CD4-positive, alpha-beta memory T cell (primary cell): ENCODE measurements around the gene PARP11. TPM values are rescaled to one million over a fixed set of nuclear protein-coding genes. Genes with fewer than 3 reads are reported as not detected.
A peak's percentile ranks its signal among the peaks of the same experiment; 100 is the strongest.
"Not testable (repeated sequence)": the region's sequence is repeated elsewhere in the genome, so short reads cannot be mapped to it uniquely, and the experiment has no call there.

Experiments
- CTCF ChIA-PET: fragments of 350-600 bp; sonication (Branson Sonifier 250); formaldehyde crosslinking; loops from one replicate; lab custom pipeline; 2021; ENCODE audit warnings: inconsistent platforms; ENCODE audit not compliant: partially characterized antibody; lab: Charles Lee
- POLR2A ChIA-PET: fragments of 350-600 bp; sonication (Branson Sonifier 250); formaldehyde crosslinking; loops from one replicate; lab custom pipeline; 2021; ENCODE audit not compliant: partially characterized antibody; lab: Charles Lee
- DNase-seq, 5 donors: peaks; one replicate each; pipeline versions ENCODE4 v3.0.0 to v3.0.0-alpha.2; 2020 to 2022; ENCODE audit warnings: mixed read lengths in 1 of 5
- H3K27ac ChIP-seq: one replicate; pipeline ENCODE4 v1.7.0; 2013; ENCODE audit warnings: low read depth, low read length
- H3K27me3 ChIP-seq: 2 replicates; pipeline ENCODE4 v1.7.0; 2013; ENCODE audit warnings: mild to moderate bottlenecking, low read length, moderate library complexity; ENCODE audit not compliant: insufficient read depth
- H3K36me3 ChIP-seq: 2 replicates; pipeline ENCODE4 v1.7.0; 2013; ENCODE audit warnings: mild to moderate bottlenecking, low read length, moderate library complexity; ENCODE audit not compliant: insufficient read depth
- H3K4me1 ChIP-seq: 2 replicates; pipeline ENCODE4 v1.7.0; 2013; ENCODE audit warnings: mild to moderate bottlenecking, low read length, moderate library complexity; ENCODE audit not compliant: insufficient read depth
- H3K4me3 ChIP-seq, 2 donors: one replicate each; pipeline ENCODE4 v1.7.0; 2013; ENCODE audit warnings: low read length in 2 of 2, mild to moderate bottlenecking in 1 of 2
- H3K9me3 ChIP-seq, 2 donors: one replicate each; pipeline ENCODE4 v1.7.0; 2013; ENCODE audit warnings: low read length in 2 of 2, control low read depth in 1 of 2; ENCODE audit not compliant: control insufficient read depth in 1 of 2
- H3K27ac Mint-ChIP-seq, 7 donors: one replicate each; pipeline ENCODE4 v1.8.0; 2020 to 2021; ENCODE audit warnings: mixed read lengths in 7 of 7, mild to moderate bottlenecking in 6 of 7, inconsistent platforms in 3 of 7, moderate library complexity in 3 of 7
- H3K27me3 Mint-ChIP-seq, 2 donors: one replicate each; pipeline ENCODE4 v1.8.0; 2020 to 2021; ENCODE audit warnings: mixed read lengths in 2 of 2
- H3K36me3 Mint-ChIP-seq, 2 donors: one replicate each; pipeline ENCODE4 v1.8.0; 2020 to 2021; ENCODE audit warnings: mixed read lengths in 2 of 2, inconsistent platforms in 1 of 2, mild to moderate bottlenecking in 1 of 2
- H3K4me1 Mint-ChIP-seq, 4 donors: one replicate each; pipeline ENCODE4 v1.8.0; 2020 to 2021; ENCODE audit warnings: mixed read lengths in 4 of 4, mild to moderate bottlenecking in 1 of 4
- H3K4me3 Mint-ChIP-seq, 8 donors: one replicate each; pipeline ENCODE4 v1.8.0; 2020 to 2021; ENCODE audit warnings: mixed read lengths in 8 of 8, mild to moderate bottlenecking in 7 of 8, moderate library complexity in 6 of 8, inconsistent platforms in 3 of 8
- H3K9me3 Mint-ChIP-seq, 8 donors: one replicate each; pipeline ENCODE4 v1.8.0; 2020 to 2021; ENCODE audit warnings: mixed read lengths in 8 of 8, mild to moderate bottlenecking in 5 of 8, inconsistent platforms in 3 of 8, moderate library complexity in 1 of 8
- intact Hi-C: fragments of 100-400 bp; cut with micrococcal nuclease; formaldehyde crosslinking; loops from one replicate; pipeline ENCODE4 v1.15.1; 2023
- polyA plus RNA-seq, 2 donors: library from polyadenylated mRNA; unstranded; fragments of 300-500 nt; fragmentation: Illumina TruSeq; gene quantifications; one replicate each; pipeline ENCODE4 v1.2.3, GENCODE V29; 2021
- total RNA-seq, 2 experiments: library from RNA; stranded (reverse); gene quantifications; one replicate each; pipeline ENCODE4 v1.2.3, GENCODE V29; 2021

Gene PARP11
- total and polyA plus RNA-seq, 4 experiments from 2014 or later = 7.6 to 39.9 (median 22.2) TPM

DNA sequence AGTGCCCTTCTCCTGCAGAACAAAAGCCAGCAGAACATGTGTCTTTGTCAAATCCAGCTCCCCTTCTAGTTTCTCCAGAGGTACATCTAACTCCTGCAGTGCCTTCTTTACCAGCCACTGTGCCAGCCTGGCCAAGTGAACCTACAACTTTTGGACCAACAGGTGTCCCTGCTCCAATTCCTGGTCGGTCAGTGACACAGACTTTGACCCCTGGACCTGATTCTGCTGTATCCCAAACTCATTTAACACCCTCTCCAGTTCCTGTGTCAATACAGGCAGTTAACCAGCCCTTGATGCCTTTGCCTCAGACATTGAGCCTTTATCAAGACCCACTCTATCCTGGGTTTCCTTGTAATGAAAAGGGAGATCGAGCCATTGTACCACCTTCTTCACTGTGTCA, 32.4 kb downstream of the PARP11 start:
- DNase-seq, H3K36me3 ChIP-seq, H3K27me3 Mint-ChIP-seq, intact Hi-C loops, H3K4me3 ChIP-seq, H3K27me3 ChIP-seq, H3K9me3 ChIP-seq, H3K9me3 Mint-ChIP-seq, H3K27ac ChIP-seq, CTCF ChIA-PET, POLR2A ChIA-PET: not testable (repeated sequence)
- peaks cover 33 to 59% of the 10 kb centered on the region in 2 donors for H3K36me3 Mint-ChIP-seq
- H3K4me3 Mint-ChIP-seq = peak overlapping the region in 1 of 8 donors; percentile 12
- H3K4me1 Mint-ChIP-seq = peaks cover 39 to 81% (median 49%) of the 10 kb centered on the region in 4 donors
- H3K4me1 ChIP-seq = peaks cover 10% of the 10 kb centered on the region
- peak overlapping the region in 1 of 7 donors; percentile 1 for H3K27ac Mint-ChIP-seq

DNA sequence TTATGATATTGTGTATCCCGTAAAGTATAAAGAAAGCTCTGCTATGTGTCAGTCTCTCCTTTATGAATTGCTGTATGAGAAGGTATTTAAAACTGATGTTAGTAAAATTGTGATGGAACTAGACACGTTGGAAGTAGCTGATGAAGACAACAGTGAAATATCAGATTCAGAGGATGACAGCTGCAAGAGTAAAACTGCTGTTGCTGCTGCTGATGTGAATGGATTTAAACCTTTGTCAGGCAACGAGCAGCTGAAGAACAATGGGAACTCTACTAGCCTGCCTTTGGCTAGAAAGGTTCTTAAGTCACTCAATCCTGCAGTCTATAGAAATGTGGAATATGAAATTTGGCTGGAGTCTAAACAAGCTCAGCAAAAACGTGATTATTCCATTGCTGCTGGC, 33.5 kb downstream of the PARP11 start:
- H3K36me3 ChIP-seq, CTCF ChIA-PET, POLR2A ChIA-PET, H3K27me3 ChIP-seq, H3K9me3 ChIP-seq, DNase-seq, intact Hi-C loops, H3K27me3 Mint-ChIP-seq, H3K4me3 ChIP-seq, H3K27ac ChIP-seq, H3K9me3 Mint-ChIP-seq: not testable (repeated sequence)
- Mint-ChIP-seq H3K36me3 (peaks cover 44 to 53% of the 10 kb centered on the region in 2 donors), H3K4me3 (peak overlapping the region in 4 of 8 donors; percentile 3 to 68 (median 20)), H3K4me1 (peaks cover 41 to 78% (median 49%) of the 10 kb centered on the region in 4 donors), H3K27ac (peak overlapping the region in 3 of 7 donors; percentile 29 to 77 (median 55))
- peaks cover 15% of the 10 kb centered on the region for H3K4me1 ChIP-seq

DNA sequence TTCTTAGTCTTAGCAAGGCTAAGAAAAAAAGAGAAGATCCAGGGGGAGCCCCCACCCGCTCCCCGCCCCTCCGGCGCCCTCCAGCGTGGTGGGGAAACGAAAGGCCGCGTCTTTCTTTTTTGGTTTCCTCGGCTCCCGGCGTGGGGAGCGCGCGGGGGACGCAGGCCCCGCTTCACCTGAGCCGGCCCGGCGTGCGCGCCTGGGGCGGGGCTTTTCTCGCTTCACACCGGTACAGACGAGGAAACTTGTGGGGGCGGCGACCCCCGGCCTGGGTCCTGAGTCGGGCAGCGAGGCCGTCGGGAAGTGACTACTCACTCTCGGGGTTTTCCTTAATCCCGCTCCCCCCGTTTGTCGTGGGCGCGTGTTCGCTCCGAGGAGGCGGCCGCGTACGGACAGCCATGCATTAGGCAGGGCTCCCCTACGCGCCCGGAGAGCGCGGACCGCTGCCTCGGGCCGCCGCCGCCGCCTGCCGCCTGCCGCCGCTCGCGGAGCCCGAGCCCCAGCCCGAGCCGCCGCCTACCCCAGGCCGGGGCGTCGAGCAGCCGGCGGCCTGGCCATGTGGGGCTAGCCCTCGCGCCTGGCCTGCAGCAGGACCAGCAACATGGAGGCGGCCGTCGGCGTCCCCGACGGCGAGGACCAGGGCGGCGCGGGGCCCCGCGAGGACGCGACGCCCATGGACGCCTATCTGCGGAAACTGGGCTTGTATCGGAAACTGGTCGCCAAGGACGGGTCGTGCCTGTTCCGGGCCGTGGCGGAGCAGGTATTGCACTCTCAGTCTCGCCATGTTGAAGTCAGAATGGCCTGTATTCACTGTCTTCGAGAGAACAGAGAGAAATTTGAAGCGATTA, 34.3 kb downstream of the PARP11 start:
- H3K27ac Mint-ChIP-seq = peak overlapping the region in 2 of 7 donors; percentile 29 to 55
- POLR2A ChIA-PET, intact Hi-C loops: not testable (repeated sequence)

DNA sequence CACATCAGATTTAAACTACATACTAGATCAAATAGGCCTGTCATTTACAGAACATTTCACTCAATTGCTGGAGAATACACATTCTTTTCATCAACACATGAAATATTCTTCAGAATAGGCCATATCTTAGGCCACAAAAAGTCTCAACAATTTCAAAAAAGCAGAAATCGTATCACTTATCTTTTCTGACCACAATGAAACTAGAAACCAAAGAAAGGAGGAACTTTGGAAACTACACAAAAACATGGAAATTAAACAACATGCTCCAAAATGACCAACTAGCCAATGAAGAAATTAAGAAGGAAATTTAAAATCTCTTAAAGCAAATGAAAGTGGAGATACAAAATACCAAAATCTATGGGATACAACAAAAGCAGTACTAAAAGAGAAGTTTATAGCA, 35.1 kb downstream of the PARP11 start:
- ChIA-PET POLR2A (no interaction called here), CTCF (no interaction called here)
- Histone ChIP-seq H3K27me3 (no peaks in the 10 kb centered on the region), H3K4me1 (peaks cover 15% of the 10 kb centered on the region), H3K4me3 (no peak overlapping the region), H3K9me3 (no peaks in the 10 kb centered on the region), H3K36me3 (no peaks in the 10 kb centered on the region), H3K27ac (no peak overlapping the region)
- intact Hi-C loops = no loop called here
- Mint-ChIP-seq H3K36me3 (peaks cover 44 to 46% of the 10 kb centered on the region in 2 donors), H3K4me3 (peak overlapping the region in 7 of 8 donors; percentile 20 to 85 (median 70)), H3K27ac (peak overlapping the region in 6 of 7 donors; percentile 5 to 77 (median 46)), H3K9me3 (peaks cover 0 to 2% (median 0%) of the 10 kb centered on the region in 8 donors), H3K4me1 (peaks cover 34 to 66% (median 41%) of the 10 kb centered on the region in 4 donors), H3K27me3 (no peaks in the 10 kb centered on the region)
- DNase-seq = no peak

More for the DNA sequence above, 34.3 kb downstream of the PARP11 start:
- H3K36me3 ChIP-seq, H3K27me3 Mint-ChIP-seq, H3K27ac ChIP-seq, H3K9me3 Mint-ChIP-seq, H3K27me3 ChIP-seq, H3K9me3 ChIP-seq, CTCF ChIA-PET, H3K4me3 ChIP-seq: not testable (repeated sequence)
- H3K4me3 Mint-ChIP-seq = peak overlapping the region; percentile 53 to 85 (median 69)
- peak; percentile 3 to 31 (median 12) for DNase-seq
- H3K4me1 ChIP-seq = peaks cover 15% of the 10 kb centered on the region
- peaks cover 39 to 73% (median 46%) of the 10 kb centered on the region in 4 donors for H3K4me1 Mint-ChIP-seq
- H3K36me3 Mint-ChIP-seq = peaks cover 44 to 48% of the 10 kb centered on the region in 2 donors

DNA sequence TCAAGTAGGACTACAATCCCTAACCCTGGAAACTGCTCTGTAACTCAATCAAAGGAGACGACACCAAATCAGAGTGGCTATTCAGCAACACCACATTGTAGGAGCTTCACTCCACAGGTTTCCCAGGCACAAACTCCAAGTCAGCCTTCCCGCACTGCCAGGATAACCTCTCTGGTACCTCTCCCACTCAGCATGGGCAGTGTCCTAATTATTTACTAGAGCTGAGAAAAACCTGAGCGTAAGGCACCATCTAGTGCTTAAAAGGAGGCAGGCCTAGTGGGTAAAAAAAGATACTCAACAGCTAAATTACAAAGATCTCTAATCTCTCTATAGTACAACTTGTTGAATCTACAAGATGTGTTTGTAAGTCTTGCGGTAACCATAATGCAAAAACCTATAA, 36.1 kb downstream of the PARP11 start:
- CTCF ChIA-PET = no interaction called here

DNA sequence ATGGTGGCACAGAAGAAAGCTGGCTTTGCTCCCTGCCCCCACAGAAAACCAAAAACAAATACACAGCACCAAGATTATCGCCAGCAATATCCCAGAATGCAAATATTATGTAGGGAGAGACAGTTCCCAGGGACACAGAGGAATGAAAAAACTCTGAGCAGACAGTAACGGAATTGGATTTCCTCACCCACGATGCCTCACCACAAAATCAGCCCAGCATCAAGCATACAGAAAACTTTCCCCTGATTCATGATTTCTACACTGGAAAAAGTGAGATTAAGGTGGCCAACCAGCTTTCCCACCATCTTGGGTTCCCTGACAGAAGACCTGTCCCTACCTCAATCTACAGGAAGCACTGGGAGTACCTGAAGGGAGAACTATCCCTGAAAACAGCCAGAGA, 36.6 kb downstream of the PARP11 start:
- CTCF ChIA-PET = no interaction called here
- Histone ChIP-seq H3K9me3 (no peaks in the 10 kb centered on the region), H3K4me3 (no peak overlapping the region), H3K4me1 (peaks cover 20% of the 10 kb centered on the region), H3K27me3 (no peaks in the 10 kb centered on the region), H3K27ac (no peak overlapping the region), H3K36me3 (no peaks in the 10 kb centered on the region)
- intact Hi-C loops = no loop called here
- H3K4me3 Mint-ChIP-seq = peak overlapping the region in 3 of 8 donors; percentile 14 to 27 (median 22)
- peaks cover 37 to 64% (median 47%) of the 10 kb centered on the region in 4 donors for H3K4me1 Mint-ChIP-seq
- no peaks in the 10 kb centered on the region for H3K27me3 Mint-ChIP-seq
- H3K27ac Mint-ChIP-seq = no peak overlapping the region
- no peak for DNase-seq
- H3K9me3 Mint-ChIP-seq = peaks cover 0 to 2% (median 0%) of the 10 kb centered on the region in 8 donors
- H3K36me3 Mint-ChIP-seq = peaks cover 37% of the 10 kb centered on the region in 2 donors
- POLR2A ChIA-PET = no interaction called here

More for the DNA sequence above, 36.1 kb downstream of the PARP11 start:
- Histone ChIP-seq H3K27ac (no peak overlapping the region), H3K9me3 (no peaks in the 10 kb centered on the region), H3K4me1 (peaks cover 20% of the 10 kb centered on the region), H3K4me3 (no peak overlapping the region), H3K36me3 (no peaks in the 10 kb centered on the region), H3K27me3 (no peaks in the 10 kb centered on the region)
- peak overlapping the region in 2 of 8 donors; percentile 35 to 48 for H3K4me3 Mint-ChIP-seq
- POLR2A ChIA-PET = no interaction called here
- intact Hi-C loops = no loop called here
- peaks cover 41% of the 10 kb centered on the region in 2 donors for H3K36me3 Mint-ChIP-seq
- no peaks in the 10 kb centered on the region for H3K27me3 Mint-ChIP-seq
- peaks cover 37 to 64% (median 44%) of the 10 kb centered on the region in 4 donors for H3K4me1 Mint-ChIP-seq
- no peak for DNase-seq
- no peak overlapping the region for H3K27ac Mint-ChIP-seq
- peaks cover 0 to 2% (median 0%) of the 10 kb centered on the region in 8 donors for H3K9me3 Mint-ChIP-seq

DNA sequence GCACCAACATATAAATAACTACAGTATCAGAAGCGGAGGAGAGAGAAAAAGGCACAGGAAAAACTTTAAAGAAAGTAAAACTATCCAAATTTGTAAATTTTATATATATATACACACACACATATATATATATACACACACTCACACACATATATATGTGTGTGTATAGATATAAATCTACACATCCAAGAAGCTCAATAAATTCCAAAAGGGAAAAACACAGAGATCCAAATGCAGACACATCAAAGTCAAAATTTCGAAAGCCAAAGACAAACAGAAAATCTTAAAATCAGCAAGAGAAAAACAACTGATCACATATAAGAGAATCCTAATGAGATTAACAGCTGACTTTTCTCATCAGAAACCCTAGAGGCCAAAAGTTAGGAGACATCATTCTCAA, 37.3 kb downstream of the PARP11 start:
- H3K27me3 ChIP-seq = no peaks in the 10 kb centered on the region
- no peak overlapping the region for H3K4me3 ChIP-seq
- intact Hi-C loops = no loop called here
- H3K4me1 ChIP-seq = peaks cover 20% of the 10 kb centered on the region
- H3K9me3 ChIP-seq = no peaks in the 10 kb centered on the region
- Mint-ChIP-seq H3K36me3 (peaks cover 30 to 31% of the 10 kb centered on the region in 2 donors), H3K9me3 (peaks cover 0 to 2% (median 0%) of the 10 kb centered on the region in 8 donors), H3K27ac (no peak overlapping the region), H3K4me3 (no peak overlapping the region), H3K27me3 (no peaks in the 10 kb centered on the region), H3K4me1 (peaks cover 37 to 59% (median 47%) of the 10 kb centered on the region in 4 donors)
- H3K36me3 ChIP-seq = no peaks in the 10 kb centered on the region
- DNase-seq = no peak
- CTCF ChIA-PET = interaction anchor here (1.4 kb wide), 1 partner anchor 536 kb away, joined by 4 read pairs; no protein-coding TSS in a partner anchor
- no peak overlapping the region for H3K27ac ChIP-seq
- POLR2A ChIA-PET = no interaction called here
